ENCODE results near the gene OR10X1.

OR10X1 gene

DNA sequence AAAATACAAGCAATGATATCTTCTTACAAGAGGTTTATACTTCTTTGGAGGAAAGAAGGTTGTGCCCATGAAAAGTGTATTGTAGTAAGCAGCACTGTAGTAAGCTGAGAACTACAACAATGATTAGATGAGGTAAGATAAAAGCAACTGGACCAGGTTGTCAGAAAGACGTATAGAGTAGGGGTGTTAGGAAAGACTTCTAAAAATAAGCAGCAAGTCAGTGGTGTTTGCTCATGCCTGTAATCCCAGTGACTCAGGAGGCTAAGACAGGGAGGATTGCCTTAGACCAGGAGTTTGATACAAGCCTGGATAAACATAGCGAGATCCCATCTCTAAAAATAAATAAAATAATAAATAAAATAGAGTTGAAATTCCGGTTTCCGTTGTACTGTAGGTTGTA lies 4.3 kb upstream of the OR10X1 start:
- TF ChIP-seq CTCF (IDR thresholded peaks at IDR 0.05) (no peak), ZFX (IDR thresholded peaks at IDR 0.05; ENCODE audit: borderline replicate concordance) (no peak)

GRCh38 chr1:158577561-158577960 lies 2.1 kb downstream of the OR10X1 start:
- no peak overlapping the region for H3K27ac ChIP-seq
- TF ChIP-seq CTCF (IDR thresholded peaks at IDR 0.05), result no peak

More for the DNA sequence above, 4.3 kb upstream of the OR10X1 start:
- H3K27ac ChIP-seq, result no peak overlapping the region

DNA sequence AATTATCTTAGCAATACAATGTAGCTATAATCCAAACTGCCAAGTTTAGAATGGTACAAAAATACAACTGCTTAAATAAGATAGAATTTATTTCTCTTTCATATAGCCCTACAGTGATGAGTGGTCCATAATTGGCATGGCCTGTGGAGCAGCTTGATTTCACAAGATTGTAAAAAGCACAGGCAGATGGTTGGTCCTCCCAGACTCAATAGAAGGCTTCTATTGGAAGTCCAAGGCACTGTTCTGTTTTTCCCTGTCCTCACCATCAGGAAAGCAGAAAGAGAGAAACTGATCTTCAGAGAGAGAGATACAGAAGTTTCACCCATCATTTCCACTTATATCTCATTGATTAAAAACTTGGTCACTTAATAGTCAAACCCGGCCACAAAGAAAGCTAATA lies 7.5 kb downstream of the OR10X1 start:
- TF ChIP-seq CTCF (IDR thresholded peaks at IDR 0.05) (no peak), ZFX (IDR thresholded peaks at IDR 0.05; ENCODE audit: borderline replicate concordance) (no peak)
- no peak overlapping the region for H3K27ac ChIP-seq

DNA sequence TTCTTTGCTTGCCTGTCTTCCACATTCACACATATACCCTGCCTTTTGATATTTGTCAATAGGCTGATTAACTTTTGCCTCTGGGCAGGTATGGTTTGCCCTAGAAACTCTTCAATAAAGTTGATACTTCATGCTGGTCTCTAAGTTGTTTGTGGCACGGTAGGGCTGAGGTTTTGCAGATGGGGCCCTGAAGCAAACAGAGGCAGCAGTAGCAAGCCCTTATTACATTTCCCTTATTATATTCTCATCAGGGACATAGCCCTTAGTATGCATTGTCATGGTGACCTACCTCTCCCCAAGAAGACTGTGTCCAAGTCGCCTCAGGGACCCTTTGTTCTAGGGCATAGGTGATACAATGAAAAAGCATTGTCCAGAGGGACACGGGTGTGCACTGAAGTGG lies 9.2 kb downstream of the OR10X1 start, which contains the start of gene OR6P1:
TSS of gene OR6P1 (minus strand) at position 101 of the 400 bp plus-strand sequence. CDS start 6,976 bp downstream, outside the sequence.
- TF ChIP-seq ZFX (IDR thresholded peaks at IDR 0.05; ENCODE audit: borderline replicate concordance) (no peak), CTCF (IDR thresholded peaks at IDR 0.05) (no peak)
- H3K27ac ChIP-seq, result no peak within 1 kb of the TSS

GRCh38 chr1:158564608-158565007 lies 15.1 kb downstream of the OR10X1 start:
- TF ChIP-seq CTCF (IDR thresholded peaks at IDR 0.05), result no peak
- TF ChIP-seq ZFX (IDR thresholded peaks at IDR 0.05; ENCODE audit: borderline replicate concordance), result no peak

DNA sequence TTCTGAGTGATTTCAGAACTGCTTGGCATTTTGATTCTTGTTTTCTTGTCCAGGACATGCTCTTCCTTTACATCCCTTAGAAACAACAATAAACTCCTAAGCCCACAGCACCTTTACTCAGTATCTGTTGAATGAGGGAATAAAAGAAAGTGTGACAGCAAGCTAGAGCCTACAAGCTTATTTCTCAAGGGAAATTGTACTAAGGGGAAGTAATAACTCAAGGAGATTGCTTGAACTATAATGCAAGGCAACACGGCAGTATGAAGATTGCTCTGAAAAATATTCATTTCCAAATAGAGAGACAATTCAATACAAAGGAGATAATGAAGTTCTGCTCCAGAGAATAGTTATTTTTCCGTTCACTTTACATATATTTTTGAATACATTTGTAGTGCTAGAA lies 15.8 kb downstream of the OR10X1 start:
- no peak overlapping the region for H3K27ac ChIP-seq
- TF ChIP-seq CTCF (IDR thresholded peaks at IDR 0.05), result no peak
- no peak for TF ChIP-seq ZFX (IDR thresholded peaks at IDR 0.05; ENCODE audit: borderline replicate concordance)

More at GRCh38 chr1:158564608-158565007, 15.1 kb downstream of the OR10X1 start:
- H3K27ac ChIP-seq, result no peak overlapping the region

DNA sequence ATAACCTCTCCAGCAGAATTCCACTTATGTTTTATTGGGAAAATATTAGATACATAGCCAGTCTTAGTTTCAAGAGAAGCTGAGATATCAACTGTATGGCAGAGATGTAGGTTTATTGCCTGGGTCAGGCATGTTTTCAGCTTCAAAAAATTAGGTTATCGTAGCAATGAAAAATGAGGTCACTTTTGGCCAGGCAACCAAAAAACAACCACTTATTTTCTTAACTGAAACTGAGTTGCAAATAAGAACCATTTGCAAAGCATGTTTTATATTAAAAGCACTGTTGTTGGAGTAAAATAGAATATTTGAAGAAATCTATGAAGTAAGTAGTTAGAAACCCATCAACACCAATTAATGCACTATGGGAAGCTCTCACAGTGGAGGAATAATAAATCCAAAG lies 20.0 kb downstream of the OR10X1 start:
- H3K27ac ChIP-seq, result no peak overlapping the region
- no peak for TF ChIP-seq CTCF (IDR thresholded peaks at IDR 0.05)

Measured in 22Rv1 (cell line).